Subcutaneous adipose tissue (tissue), 4 donors: Measurements from ENCODE around the gene LAMB2. TPM values are rescaled to one million over a fixed set of nuclear protein-coding genes. Genes with fewer than 3 reads are reported as not detected.

ENCODE experiments used
- CTCF ChIP-seq: fragments of 450-650 bp; IDR thresholded peaks from one replicate; pipeline ENCODE4 v1.5.1; 2016; ENCODE audit warnings: low read depth, mild to moderate bottlenecking, control low read depth, antibody characterized with exemption, moderate library complexity
- small RNA-seq: library from RNA; depleted of rRNA; stranded (forward); fragments of <200 nt; gene quantifications from one replicate; pipeline ENCODE3, GENCODE V24; 2016
- total RNA-seq, 4 donors: library from RNA; depleted of rRNA; stranded (reverse); fragments of >200 nt; gene quantifications; one replicate each; pipeline ENCODE4 v1.1.0, GENCODE V29; 2016

The LAMB2 gene
- total RNA-seq, 4 donors from 2014 or later, result 411 to 623 (median 527) TPM

- TF ChIP-seq CTCF, result no peak
Observed at GRCh38 chr3:49092938-49093852, 39.7 kb downstream of the LAMB2 start.

- TF ChIP-seq CTCF, result no peak
Observed at GRCh38 chr3:49081429-49081828, 51.4 kb downstream of the LAMB2 start.

GRCh38 chr3:49079270-49079669 lies 53.6 kb downstream of the LAMB2 start:
- no peak for TF ChIP-seq CTCF

GRCh38 chr3:49076646-49077045 lies 56.2 kb downstream of the LAMB2 start:
- TF ChIP-seq CTCF, result no peak

- TF ChIP-seq CTCF, result no peak
Observed at GRCh38 chr3:49076116-49076515, 56.7 kb downstream of the LAMB2 start.

Small RNA genes within 50 kb of the gene (small RNA-seq; reads per million reads assigned to genes)
- not detected for gene RN7SL182P

Other genes starting within 250 kb of the LAMB2 start
- gene SLC25A20, start 234.2 kb downstream of the LAMB2 start, total RNA-seq, result 10 to 100 TPM; 28.8 to 58.4 (median 42.2) TPM
- gene ARIH2, start 214.2 kb downstream of the LAMB2 start, total RNA-seq, result 100 to 1,000 TPM in 1 of 4 donors, 10 to 100 TPM in 3; 63.4 to 110 (median 80.2) TPM
- 10 to 100 TPM; 15.3 to 30.6 (median 26.0) TPM for gene P4HTM, start 142.8 kb downstream of the LAMB2 start, total RNA-seq
- 10 to 100 TPM; 23.8 to 60.2 (median 56.0) TPM for gene WDR6, start 125.7 kb downstream of the LAMB2 start, total RNA-seq
- gene DALRD3, start 114.5 kb downstream of the LAMB2 start, total RNA-seq, result 10 to 100 TPM; 10.6 to 43.3 (median 29.8) TPM
- gene NDUFAF3, start 110.9 kb downstream of the LAMB2 start, total RNA-seq, result 100 to 1,000 TPM in 3 of 4 donors, 10 to 100 TPM in 1; 95.4 to 179 (median 127) TPM
- 100 to 1,000 TPM in 2 of 4 donors, 10 to 100 TPM in 2; 92.3 to 126 (median 105) TPM for gene IMPDH2, start 103.7 kb downstream of the LAMB2 start, total RNA-seq
- 10 to 100 TPM; 47.9 to 90.7 (median 76.5) TPM for gene QRICH1, start 39.0 kb downstream of the LAMB2 start, total RNA-seq
- 100 to 1,000 TPM; 198 to 233 (median 211) TPM for gene QARS1, start 28.3 kb downstream of the LAMB2 start, total RNA-seq
- 10 to 100 TPM; 26.4 to 73.8 (median 52.3) TPM for gene USP19, start 12.2 kb downstream of the LAMB2 start, total RNA-seq
- 10 to 100 TPM; 18.3 to 28.3 (median 25.1) TPM for gene CCDC71, start 33.3 kb upstream of the LAMB2 start, total RNA-seq
- 100 to 1,000 TPM in 1 of 4 donors, 10 to 100 TPM in 3; 28.4 to 166 (median 64.0) TPM for gene KLHDC8B, start 38.5 kb upstream of the LAMB2 start, total RNA-seq
- gene C3orf62, start 144.2 kb upstream of the LAMB2 start, total RNA-seq, result 10 to 100 TPM in 2 of 4 donors, 1 to 10 TPM in 2; 3.6 to 27.3 (median 6.9) TPM
- gene USP4, start 207.0 kb upstream of the LAMB2 start, total RNA-seq, result 10 to 100 TPM; 31.0 to 67.3 (median 36.5) TPM
- gene GPX1, start 225.3 kb upstream of the LAMB2 start, total RNA-seq, result 100 to 1,000 TPM; 386 to 887 (median 696) TPM